NCI-H128 (cell line): ENCODE results near the gene PSKH1.

Experiments used
- DNase-seq: peaks from one replicate; lab custom pipeline; 2025; ENCODE audit not compliant: unreplicated experiment; lab: John Stamatoyannopoulos, UW

Gene PSKH1

GRCh38 chr16:67865318-67865717 is 27.7 kb upstream of the PSKH1 start:
- no peak for DNase-seq

- DNase-seq: no peak
These were observed 24.8 kb upstream of the PSKH1 start for GRCh38 chr16:67868290-67868689.

GRCh38 chr16:67869653-67870052 is 23.4 kb upstream of the PSKH1 start:
- DNase-seq: no peak

- no peak for DNase-seq
These were observed 21.8 kb upstream of the PSKH1 start for GRCh38 chr16:67871256-67871655.

GRCh38 chr16:67872131-67872630 is 20.9 kb upstream of the PSKH1 start:
- DNase-seq: no peak

- no peak for DNase-seq
These were observed 20.2 kb upstream of the PSKH1 start, which contains the start of gene EDC4 for GRCh38 chr16:67872631-67873434. EDC4 (plus strand) TSS chr16:67873052; CDS start chr16:67873262, 210 bp downstream.

- DNase-seq: no peak
These were observed 19.4 kb upstream of the PSKH1 start for GRCh38 chr16:67873435-67874370.

- no peak for DNase-seq
These were observed 18.7 kb upstream of the PSKH1 start for GRCh38 chr16:67874372-67874771.

GRCh38 chr16:67877064-67877463 is 16.0 kb upstream of the PSKH1 start:
- no peak for DNase-seq

GRCh38 chr16:67878232-67878631 is 14.8 kb upstream of the PSKH1 start:
- no peak for DNase-seq

GRCh38 chr16:67878846-67879245 is 14.2 kb upstream of the PSKH1 start:
- DNase-seq: no peak

GRCh38 chr16:67879462-67879861 is 13.6 kb upstream of the PSKH1 start:
- no peak for DNase-seq

- no peak for DNase-seq
These were observed 13.1 kb upstream of the PSKH1 start for GRCh38 chr16:67879936-67880335.

- no peak for DNase-seq
These were observed 12.5 kb upstream of the PSKH1 start for GRCh38 chr16:67880584-67880983.

GRCh38 chr16:67881621-67882161 is 11.4 kb upstream of the PSKH1 start:
- no peak for DNase-seq

- DNase-seq: no peak
These were observed 10.5 kb upstream of the PSKH1 start for GRCh38 chr16:67882374-67883145.

- no peak for DNase-seq
These were observed 9.7 kb upstream of the PSKH1 start for GRCh38 chr16:67883146-67883871.

GRCh38 chr16:67883872-67884261 is 9.2 kb upstream of the PSKH1 start:
- no peak for DNase-seq

- DNase-seq: no peak
These were observed 8.4 kb upstream of the PSKH1 start, which contains the start of gene NRN1L for GRCh38 chr16:67884684-67885083. NRN1L (plus strand) TSS chr16:67884885; CDS start chr16:67884904, 19 bp downstream.

GRCh38 chr16:67885545-67885944 is 7.5 kb upstream of the PSKH1 start:
- DNase-seq: no peak
